Stomach (tissue), 4 donors: ENCODE measurements around the gene CACNA2D4.

ENCODE experiments used
- CTCF ChIP-seq, 7 experiments: fragments of 450-650 bp in 4 of 7; fragments of 200-600 bp in 3 of 7; sonication (generic) in 3 of 7; IDR thresholded peaks; one replicate each; pipeline ENCODE4 v1.5.1; 2016 to 2019; ENCODE audit warnings: antibody characterized with exemption in 7 of 7, control low read depth in 2 of 7, mild to moderate bottlenecking in 1 of 7
- POLR2A ChIP-seq, 4 donors: fragments of 450-650 bp; IDR thresholded peaks; one replicate each; pipeline ENCODE4 v1.6.1; 2016; ENCODE audit warnings: antibody characterized with exemption in 4 of 4, control low read depth in 2 of 4, mild to moderate bottlenecking in 1 of 4, moderate library complexity in 1 of 4

GRCh38 chr12:1828856-1829255 is 89.6 kb downstream of the CACNA2D4 start:
- no peak for TF ChIP-seq CTCF (IDR thresholded peaks at IDR 0.05)
- TF ChIP-seq POLR2A (IDR thresholded peaks at IDR 0.05): no peak
